ENCODE results near the gene PRRC1.

GRCh38 chr5:127581450-127581849 is 64.0 kb downstream of the PRRC1 start:
- TF ChIP-seq ZNF792 (tag by site-specific recombination; IDR thresholded peaks at IDR 0.05) (no peak), CTCF (tag by site-specific recombination; IDR thresholded peaks at IDR 0.05) (no peak), ZNF791 (tag by site-specific recombination; IDR thresholded peaks at IDR 0.05) (no peak), WT1 (tag by site-specific recombination; IDR thresholded peaks at IDR 0.05) (no peak), ZNF768 (tag by site-specific recombination; IDR thresholded peaks at IDR 0.05) (no peak), ZNF157 (tag by site-specific recombination; IDR thresholded peaks at IDR 0.05) (no peak)
